A549 (cell line): Measurements from ENCODE around the gene GCNT2. TPM values are rescaled to one million over a fixed set of nuclear protein-coding genes. Genes with fewer than 3 reads are reported as not detected.

Source experiments
- ATAC-seq, 2 experiments: fragments of 200-7000 bp in 1 of 2; fragments of >200 bp in 1 of 2; cut with Nextera tagmentation in 1 of 2; cut with Tn5 transposase in 1 of 2; 3 replicates each; pipeline versions ENCODE4 v1.8.0 to v1.9.1; 2018 to 2020; ENCODE audit warnings: mild to moderate bottlenecking in 1 of 2, moderate library complexity in 1 of 2
- CTCF ChIA-PET: fragments of 300-600 bp; sonication (Branson Sonifier 250); formaldehyde crosslinking; extraction: SDS; loops from one replicate; lab custom pipeline; 2021; ENCODE audit warnings: antibody characterized with exemption, inconsistent platforms; lab: Yijun Ruan, JAX
- POLR2A ChIA-PET: fragments of 350-600 bp; formaldehyde crosslinking; extraction: SDS; loops from one replicate; lab custom pipeline; 2021; ENCODE audit warnings: antibody characterized with exemption, inconsistent platforms; lab: Yijun Ruan, JAX
- DNase-seq, 2 experiments: peaks; one replicate each; pipeline versions ENCODE4 v3.0.0 to v3.0.0-alpha.2; 2011 to 2016; ENCODE audit warnings: low read depth in 1 of 2, low spot score in 1 of 2
- FAIRE-seq: peaks from 2 replicates; lab custom pipeline; 2011; peaks lifted over from hg19 to GRCh38; lab: Jason Lieb, UNC
- H3K27ac ChIP-seq, 2 experiments: fragments of >200 bp; sonication (Bioruptor Twin); formaldehyde crosslinking; 3 replicates each; pipeline ENCODE4 v1.5.1; 2016 to 2017
- H3K4me1 ChIP-seq: fragments of >200 bp; sonication (Bioruptor Twin); formaldehyde crosslinking; 3 replicates; pipeline ENCODE4 v1.6.1; 2016
- H3K4me2 ChIP-seq: fragments of >200 bp; sonication (Bioruptor Twin); formaldehyde crosslinking; 3 replicates; pipeline ENCODE4 v1.6.1; 2016
- H3K4me3 ChIP-seq: fragments of >200 bp; sonication (Bioruptor Twin); formaldehyde crosslinking; 3 replicates; pipeline ENCODE4 v1.5.1; 2016
- H3K9me3 ChIP-seq: fragments of >200 bp; sonication (Bioruptor Twin); formaldehyde crosslinking; 3 replicates; pipeline ENCODE4 v1.6.1; 2016
- EHMT2 ChIP-seq: fragments of 200-600 bp; sonication (generic); IDR thresholded peaks from 2 replicates; pipeline ENCODE4 v1.6.1; 2016; ENCODE audit warnings: antibody characterized with exemption, low read depth, mild to moderate bottlenecking, moderate library complexity
- EP300 ChIP-seq, 2 experiments: fragments of >200 bp; sonication (Bioruptor Twin); formaldehyde crosslinking; IDR thresholded peaks; 2 replicates in 1 of 2; 3 replicates in 1 of 2; pipeline ENCODE4 v1.6.1; 2016 to 2017
- FOXS1 ChIP-seq: fragments of 250-450 bp; sonication (Bioruptor Pico); IDR thresholded peaks from 2 replicates; pipeline ENCODE4 v1.5.0; 2020; ENCODE audit warnings: mild to moderate bottlenecking, moderate library complexity
- HOXA7 ChIP-seq: fragments of 250-450 bp; sonication (Bioruptor Pico); IDR thresholded peaks from 2 replicates; pipeline ENCODE4 v1.5.0; 2020; ENCODE audit warnings: mild to moderate bottlenecking, moderate library complexity
- HOXB13 ChIP-seq: fragments of 250-450 bp; sonication (Bioruptor Pico); IDR thresholded peaks from 2 replicates; pipeline ENCODE4 v1.5.0; 2020; ENCODE audit warnings: low read depth, mild to moderate bottlenecking, moderate library complexity
- HOXB5 ChIP-seq: fragments of 250-450 bp; sonication (Bioruptor Pico); IDR thresholded peaks from 2 replicates; pipeline ENCODE4 v1.5.0; 2020; ENCODE audit warnings: mild to moderate bottlenecking, moderate library complexity
- JUN ChIP-seq, 2 experiments: fragments of >200 bp; sonication (Bioruptor Twin); formaldehyde crosslinking; IDR thresholded peaks; 2 replicates in 1 of 2; 3 replicates in 1 of 2; pipeline ENCODE4 v1.6.1; 2016 to 2017
- JUNB ChIP-seq: fragments of >200 bp; sonication (Bioruptor Twin); formaldehyde crosslinking; IDR thresholded peaks from 2 replicates; pipeline ENCODE4 v1.6.1; 2016
- MYC ChIP-seq: IDR thresholded peaks from 2 replicates; pipeline ENCODE4 v1.6.1; 2012; ENCODE audit warnings: mild to moderate bottlenecking, inconsistent platforms, low read length, improper control_type of control experiment, borderline replicate concordance
- NFE2L2 ChIP-seq: fragments of 150-350 bp; conservative IDR thresholded peaks from 2 replicates; pipeline ENCODE4 v1.6.1; 2014; ENCODE audit warnings: low read length
- NR3C1 ChIP-seq: fragments of >200 bp; sonication (Bioruptor Twin); formaldehyde crosslinking; IDR thresholded peaks from 3 replicates; pipeline ENCODE4 v1.6.1; 2017
- PHF8 ChIP-seq: fragments of 200-600 bp; sonication (generic); IDR thresholded peaks from 2 replicates; pipeline ENCODE4 v1.6.1; 2016; ENCODE audit warnings: low read depth, mild to moderate bottlenecking, antibody characterized with exemption, moderate library complexity, borderline replicate concordance
- POLR2A ChIP-seq: IDR thresholded peaks from 2 replicates; pipeline ENCODE4 v1.6.1; 2012; ENCODE audit warnings: mild to moderate bottlenecking, low read length
- RNF2 ChIP-seq: fragments of 200-600 bp; sonication (generic); IDR thresholded peaks from 2 replicates; pipeline ENCODE4 v1.6.1; 2016; ENCODE audit warnings: low read depth, mild to moderate bottlenecking, antibody characterized with exemption, moderate library complexity, borderline replicate concordance
- TP53 ChIP-seq: fragments of 250-450 bp; sonication (Bioruptor Pico); IDR thresholded peaks from 2 replicates; pipeline ENCODE4 v1.5.0; 2021; ENCODE audit warnings: mild to moderate bottlenecking, moderate library complexity
- WGBS: methylation state at CpG from one replicate; pipeline ENCODE4 v1.1.6; 2017; ENCODE audit errors: missing lambda C conversion rate; 5-methylcytosine and 5-hydroxymethylcytosine counted together
- polyA plus RNA-seq, 4 experiments: library from polyadenylated mRNA; depleted of rRNA in 3 of 4; stranded (reverse); fragments of >200 nt; fragmentation: RNase III in 1 of 4; extraction: RNeasy Plus Mini Kit Qiagen cat#74134 plus additional on column Dnase treatment in 1 of 4; gene quantifications; 2 replicates in 3 of 4; 3 replicates in 1 of 4; pipeline ENCODE4 v1.2.3, GENCODE V29; 2011 to 2017
- TF ChIP-seq, protein P1 (sequence below): IDR thresholded peaks from 2 replicates; pipeline ENCODE4 v1.6.1; 2012
- TF ChIP-seq, protein P2 (sequence below): fragments of >200 bp; sonication (Bioruptor Twin); formaldehyde crosslinking; IDR thresholded peaks from 3 replicates; pipeline ENCODE4 v1.6.1; 2016
- TF ChIP-seq, protein P3 (sequence below): fragments of 150-350 bp; IDR thresholded peaks from 2 replicates; pipeline ENCODE4 v1.6.1; 2014; ENCODE audit warnings: low read depth, mild to moderate bottlenecking, low read length

Gene GCNT2
- polyA plus RNA-seq, 2 of the 4 experiments (the other 2 are of a cell fraction) = 19.4 to 24.3 TPM

DNA sequence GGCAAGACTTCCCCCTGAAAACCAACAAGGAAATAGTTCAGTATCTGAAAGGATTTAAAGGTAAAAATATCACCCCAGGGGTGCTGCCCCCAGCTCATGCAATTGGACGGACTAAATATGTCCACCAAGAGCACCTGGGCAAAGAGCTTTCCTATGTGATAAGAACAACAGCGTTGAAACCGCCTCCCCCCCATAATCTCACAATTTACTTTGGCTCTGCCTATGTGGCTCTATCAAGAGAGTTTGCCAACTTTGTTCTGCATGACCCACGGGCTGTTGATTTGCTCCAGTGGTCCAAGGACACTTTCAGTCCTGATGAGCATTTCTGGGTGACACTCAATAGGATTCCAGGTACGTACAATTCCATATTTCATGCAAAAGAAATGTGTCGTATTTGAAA, 35.8 kb downstream of the GCNT2 start:
- H3K27ac ChIP-seq = no peak overlapping the region
- no peaks in the 10 kb centered on the region for H3K9me3 ChIP-seq
- FAIRE-seq (no peak), DNase-seq (no peak), ATAC-seq (no peak)
- WGBS = 87% methylated on average over 6 of the region's 6 CpGs
- no peak overlapping the region for H3K4me2 ChIP-seq
- TF ChIP-seq RNF2 (no peak), JUN (IDR thresholded peaks at IDR 0.05) (no peak), NR3C1 (no peak), HOXB13 (CRISPR knock-in tag) (no peak), JUNB (no peak), HOXB5 (CRISPR knock-in tag) (no peak), MYC (no peak)
- TF ChIP-seq, protein P1, sequence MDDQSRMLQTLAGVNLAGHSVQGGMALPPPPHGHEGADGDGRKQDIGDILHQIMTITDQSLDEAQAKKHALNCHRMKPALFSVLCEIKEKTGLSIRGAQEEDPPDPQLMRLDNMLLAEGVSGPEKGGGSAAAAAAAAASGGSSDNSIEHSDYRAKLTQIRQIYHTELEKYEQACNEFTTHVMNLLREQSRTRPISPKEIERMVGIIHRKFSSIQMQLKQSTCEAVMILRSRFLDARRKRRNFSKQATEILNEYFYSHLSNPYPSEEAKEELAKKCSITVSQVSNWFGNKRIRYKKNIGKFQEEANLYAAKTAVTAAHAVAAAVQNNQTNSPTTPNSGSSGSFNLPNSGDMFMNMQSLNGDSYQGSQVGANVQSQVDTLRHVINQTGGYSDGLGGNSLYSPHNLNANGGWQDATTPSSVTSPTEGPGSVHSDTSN = no peak
- ChIA-PET CTCF (interaction anchor here (0.6 kb wide), 1 partner anchor 21 kb away, joined by 4 read pairs; no protein-coding TSS in a partner anchor), POLR2A (no interaction called here)
- H3K4me3 ChIP-seq = no peak overlapping the region
- H3K4me1 ChIP-seq = peaks cover 3% of the 10 kb centered on the region; the same call in 1 of the 3 replicates

DNA sequence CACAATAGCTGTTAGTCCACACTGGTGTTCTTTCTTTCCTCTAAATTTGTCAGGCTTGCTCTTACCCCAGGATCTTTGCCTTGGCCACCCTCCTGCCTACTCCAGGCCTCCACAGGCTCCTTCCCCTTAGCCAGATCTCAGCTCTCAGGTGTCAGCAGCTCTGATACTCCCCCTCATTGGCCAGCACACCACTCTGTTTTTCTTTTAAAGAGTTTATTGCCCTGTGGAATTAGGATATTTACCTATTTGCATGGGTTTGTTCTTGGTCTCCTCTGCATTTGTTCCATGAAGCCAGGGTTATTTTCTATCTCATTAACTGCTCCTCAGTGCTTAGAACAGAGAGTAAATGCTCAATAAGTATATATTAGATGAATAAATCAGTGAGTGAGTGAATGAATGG, 36.8 kb downstream of the GCNT2 start:
- DNase-seq = no peak
- POLR2A ChIA-PET = no interaction called here
- CTCF ChIA-PET = interaction anchor here (0.6 kb wide), 1 partner anchor 1174 kb away, joined by 3 read pairs; no protein-coding TSS in a partner anchor
- FAIRE-seq = no peak
- H3K9me3 ChIP-seq = no peaks in the 10 kb centered on the region
- H3K4me3 ChIP-seq = no peak overlapping the region
- TF ChIP-seq POLR2A = no peak
- H3K27ac ChIP-seq = no peak overlapping the region
- H3K4me1 ChIP-seq = no peaks in the 10 kb centered on the region
- no peak overlapping the region for H3K4me2 ChIP-seq
- no peak for ATAC-seq

DNA sequence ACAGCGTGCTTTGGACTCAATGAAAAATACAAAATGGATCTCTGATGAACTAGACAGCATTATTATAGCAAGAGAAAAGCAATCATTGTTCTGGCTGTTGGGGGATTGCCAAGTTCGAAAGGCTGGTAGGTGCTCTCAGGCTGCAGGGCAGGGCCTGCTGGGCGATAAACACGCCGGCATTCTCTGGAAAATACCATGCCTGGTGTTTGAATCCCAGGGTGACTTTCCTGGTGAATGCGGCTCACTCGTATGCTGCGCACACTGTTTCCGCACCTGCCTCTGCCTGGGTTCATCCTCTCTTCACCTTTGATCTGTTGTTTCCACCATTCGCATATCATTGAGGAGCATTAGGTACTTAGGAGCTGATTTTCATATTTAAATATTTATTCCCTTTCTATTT, 37.4 kb downstream of the GCNT2 start:
- WGBS = 94% methylated on average over 10 of the region's 10 CpGs
- FAIRE-seq (no peak), DNase-seq (no peak), ATAC-seq (no peak)
- ChIA-PET POLR2A (no interaction called here), CTCF (no interaction called here)
- TF ChIP-seq RNF2 = no peak
- TF ChIP-seq, protein P2, sequence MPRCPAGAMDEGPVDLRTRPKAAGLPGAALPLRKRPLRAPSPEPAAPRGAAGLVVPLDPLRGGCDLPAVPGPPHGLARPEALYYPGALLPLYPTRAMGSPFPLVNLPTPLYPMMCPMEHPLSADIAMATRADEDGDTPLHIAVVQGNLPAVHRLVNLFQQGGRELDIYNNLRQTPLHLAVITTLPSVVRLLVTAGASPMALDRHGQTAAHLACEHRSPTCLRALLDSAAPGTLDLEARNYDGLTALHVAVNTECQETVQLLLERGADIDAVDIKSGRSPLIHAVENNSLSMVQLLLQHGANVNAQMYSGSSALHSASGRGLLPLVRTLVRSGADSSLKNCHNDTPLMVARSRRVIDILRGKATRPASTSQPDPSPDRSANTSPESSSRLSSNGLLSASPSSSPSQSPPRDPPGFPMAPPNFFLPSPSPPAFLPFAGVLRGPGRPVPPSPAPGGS = no peak
- TF ChIP-seq NFE2L2 = no peak
- no peak for TF ChIP-seq EP300 (IDR thresholded peaks at IDR 0.05)
- Histone ChIP-seq H3K4me3 (no peak overlapping the region), H3K27ac (no peak overlapping the region), H3K9me3 (no peaks in the 10 kb centered on the region), H3K4me2 (no peak overlapping the region), H3K4me1 (no peaks in the 10 kb centered on the region)

DNA sequence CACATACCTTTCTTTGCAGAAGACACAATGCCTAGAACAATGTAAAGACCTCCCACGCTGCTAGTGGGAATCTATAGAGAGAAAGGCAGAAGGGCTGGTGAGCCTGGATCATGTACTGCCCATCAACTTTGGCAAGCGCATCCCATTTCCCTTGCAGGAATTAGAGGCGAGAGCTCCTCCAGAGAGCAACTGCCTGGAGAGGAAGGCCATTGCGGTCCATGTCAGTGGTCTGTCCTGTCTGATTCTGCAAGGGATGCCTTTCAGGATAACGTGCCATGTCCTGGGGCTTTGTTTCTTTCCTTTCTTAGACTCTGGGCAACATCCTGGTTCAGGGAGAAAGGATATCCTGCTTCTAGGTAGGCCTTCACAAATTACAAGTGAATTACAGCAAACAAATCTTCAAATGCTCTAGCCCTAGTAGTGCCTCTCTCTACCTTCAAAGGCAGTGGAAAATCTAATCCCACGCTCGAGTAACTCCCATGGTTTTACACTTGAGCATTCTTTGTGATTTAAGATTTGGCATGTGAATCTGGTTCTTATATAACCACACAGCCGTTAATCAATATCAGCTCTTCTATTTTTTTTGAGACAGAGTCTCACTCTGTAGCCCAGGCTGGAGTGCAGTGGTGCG, 38.5 kb downstream of the GCNT2 start:
- POLR2A ChIA-PET = no interaction called here
- FAIRE-seq (no peak), DNase-seq (no peak), ATAC-seq (no peak)
- CTCF ChIA-PET = no interaction called here
- H3K27ac ChIP-seq = no peak overlapping the region
- no peak overlapping the region for H3K4me2 ChIP-seq
- whole genome bisulfite sequencing = 92% methylated on average over 9 of the region's 9 CpGs
- no peak overlapping the region for H3K4me3 ChIP-seq
- H3K4me1 ChIP-seq = no peaks in the 10 kb centered on the region
- TF ChIP-seq FOXS1 (CRISPR knock-in tag) (no peak), HOXA7 (CRISPR knock-in tag) (no peak), EHMT2 (no peak), RNF2 (no peak), PHF8 (no peak), TP53 (CRISPR knock-in tag) (no peak)
- TF ChIP-seq, protein P3, sequence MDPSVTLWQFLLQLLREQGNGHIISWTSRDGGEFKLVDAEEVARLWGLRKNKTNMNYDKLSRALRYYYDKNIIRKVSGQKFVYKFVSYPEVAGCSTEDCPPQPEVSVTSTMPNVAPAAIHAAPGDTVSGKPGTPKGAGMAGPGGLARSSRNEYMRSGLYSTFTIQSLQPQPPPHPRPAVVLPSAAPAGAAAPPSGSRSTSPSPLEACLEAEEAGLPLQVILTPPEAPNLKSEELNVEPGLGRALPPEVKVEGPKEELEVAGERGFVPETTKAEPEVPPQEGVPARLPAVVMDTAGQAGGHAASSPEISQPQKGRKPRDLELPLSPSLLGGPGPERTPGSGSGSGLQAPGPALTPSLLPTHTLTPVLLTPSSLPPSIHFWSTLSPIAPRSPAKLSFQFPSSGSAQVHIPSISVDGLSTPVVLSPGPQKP = no peak
- no peaks in the 10 kb centered on the region for H3K9me3 ChIP-seq
